Body of pancreas (tissue), 4 donors: Measurements from ENCODE around the gene EP300.

Source experiments
- POLR2A ChIP-seq, 3 donors: fragments of 450-650 bp; IDR thresholded peaks; one replicate each; pipeline ENCODE4 v1.6.1; 2016; ENCODE audit warnings: antibody characterized with exemption in 3 of 3, mild to moderate bottlenecking in 2 of 3
- TF ChIP-seq, protein P1 (sequence below), 7 experiments: fragments of 450-650 bp in 4 of 7; fragments of 200-600 bp in 3 of 7; sonication (generic) in 3 of 7; IDR thresholded peaks; one replicate each; pipeline ENCODE4 v1.5.1; 2016 to 2019; ENCODE audit warnings: antibody characterized with exemption in 7 of 7

DNA sequence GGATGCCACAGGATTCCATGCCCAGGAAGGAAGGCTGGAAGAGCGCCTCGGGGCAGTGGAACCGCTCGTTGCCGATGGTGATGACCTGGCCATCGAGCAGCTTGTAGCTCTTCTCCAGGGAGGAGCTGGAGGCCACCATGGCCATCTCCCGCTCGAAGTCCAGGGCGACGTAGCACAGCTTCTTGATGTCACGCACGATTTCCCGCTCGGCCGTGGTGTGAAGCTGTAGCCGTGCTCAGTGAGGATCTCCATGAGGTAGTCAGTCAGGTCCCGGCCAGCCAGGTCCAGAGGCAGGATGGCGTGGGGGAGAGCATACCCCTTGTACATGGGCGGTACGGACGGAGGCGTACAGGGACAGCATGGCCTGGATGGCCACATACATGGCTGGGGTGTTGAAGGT lies 17.9 kb upstream of the EP300 start:
- TF ChIP-seq, protein P1, sequence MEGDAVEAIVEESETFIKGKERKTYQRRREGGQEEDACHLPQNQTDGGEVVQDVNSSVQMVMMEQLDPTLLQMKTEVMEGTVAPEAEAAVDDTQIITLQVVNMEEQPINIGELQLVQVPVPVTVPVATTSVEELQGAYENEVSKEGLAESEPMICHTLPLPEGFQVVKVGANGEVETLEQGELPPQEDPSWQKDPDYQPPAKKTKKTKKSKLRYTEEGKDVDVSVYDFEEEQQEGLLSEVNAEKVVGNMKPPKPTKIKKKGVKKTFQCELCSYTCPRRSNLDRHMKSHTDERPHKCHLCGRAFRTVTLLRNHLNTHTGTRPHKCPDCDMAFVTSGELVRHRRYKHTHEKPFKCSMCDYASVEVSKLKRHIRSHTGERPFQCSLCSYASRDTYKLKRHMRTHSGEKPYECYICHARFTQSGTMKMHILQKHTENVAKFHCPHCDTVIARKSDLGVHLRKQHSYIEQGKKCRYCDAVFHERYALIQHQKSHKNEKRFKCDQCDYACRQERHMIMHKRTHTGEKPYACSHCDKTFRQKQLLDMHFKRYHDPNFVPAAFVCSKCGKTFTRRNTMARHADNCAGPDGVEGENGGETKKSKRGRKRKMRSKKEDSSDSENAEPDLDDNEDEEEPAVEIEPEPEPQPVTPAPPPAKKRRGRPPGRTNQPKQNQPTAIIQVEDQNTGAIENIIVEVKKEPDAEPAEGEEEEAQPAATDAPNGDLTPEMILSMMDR (IDR thresholded peaks at IDR 0.05): no peak
- no peak for TF ChIP-seq POLR2A (IDR thresholded peaks at IDR 0.05)
